GM18502 (cell line): Measurements from ENCODE around the gene FCRLB.
"Not testable (repeated sequence)": the region's sequence is repeated elsewhere in the genome, so short reads cannot be mapped to it uniquely, and the experiment has no call there.

Experiments
- ATAC-seq: cut with Tn5 transposase; IDR thresholded peaks from one replicate; pipeline ENCODE4 v1.9.1; 2021; ENCODE audit warnings: mild to moderate bottlenecking; ENCODE audit not compliant: unreplicated experiment, poor library complexity

FCRLB gene

GRCh38 chr1:161720956-161721737 lies at the start of gene FCRLB:
FCRLB (plus strand) TSS chr1:161721544; CDS start chr1:161722673, 1,129 bp downstream.
- ATAC-seq, result no peak

- ATAC-seq, result not testable (repeated sequence)
Observed at GRCh38 chr1:161673437-161673836, 47.9 kb upstream of the FCRLB start.

GRCh38 chr1:161674447-161674846 lies 46.9 kb upstream of the FCRLB start:
- not testable (repeated sequence) for ATAC-seq

GRCh38 chr1:161674908-161675307 lies 46.4 kb upstream of the FCRLB start:
- ATAC-seq, result not testable (repeated sequence)

GRCh38 chr1:161676441-161676840 lies 44.9 kb upstream of the FCRLB start:
- no peak for ATAC-seq

- no peak for ATAC-seq
Observed at GRCh38 chr1:161676958-161677689, 44.2 kb upstream of the FCRLB start.

- no peak for ATAC-seq
Observed at GRCh38 chr1:161678500-161678899, 42.8 kb upstream of the FCRLB start.

- ATAC-seq, result no peak
Observed at GRCh38 chr1:161681879-161682278, 39.5 kb upstream of the FCRLB start.

- no peak for ATAC-seq
Observed at GRCh38 chr1:161688946-161689345, 32.4 kb upstream of the FCRLB start.

- no peak for ATAC-seq
Observed at GRCh38 chr1:161691846-161692245, 29.5 kb upstream of the FCRLB start.

GRCh38 chr1:161693020-161693712 lies 28.2 kb upstream of the FCRLB start:
- ATAC-seq, result not testable (repeated sequence)

GRCh38 chr1:161698302-161698701 lies 23.0 kb upstream of the FCRLB start:
- not testable (repeated sequence) for ATAC-seq

GRCh38 chr1:161702250-161702649 lies 19.1 kb upstream of the FCRLB start:
- ATAC-seq, result no peak

- no peak for ATAC-seq
Observed at GRCh38 chr1:161705537-161705936, 15.8 kb upstream of the FCRLB start.

GRCh38 chr1:161706113-161706481 lies 15.2 kb upstream of the FCRLB start:
- ATAC-seq, result no peak

GRCh38 chr1:161706482-161707347 lies 14.6 kb upstream of the FCRLB start, which contains the start of gene FCRLA:
FCRLA (plus strand) TSS chr1:161707229; CDS start chr1:161707265, 36 bp downstream.
- ATAC-seq, result peak; percentile 69

- no peak for ATAC-seq
Observed at GRCh38 chr1:161707503-161707902, 13.8 kb upstream of the FCRLB start.

GRCh38 chr1:161709373-161709772 lies 12.0 kb upstream of the FCRLB start:
- ATAC-seq, result no peak

GRCh38 chr1:161710560-161710959 lies 10.8 kb upstream of the FCRLB start:
- no peak for ATAC-seq
